Activated gamma-delta T cell treated with anti-CD3 and anti-CD28 coated beads, Interleukin-2, amount 50 U/mL, for 16 hours (primary cell): ENCODE results near the gene PCBP3.
"Not testable (repeated sequence)": the region's sequence is repeated elsewhere in the genome, so short reads cannot be mapped to it uniquely, and the experiment has no call there.

ENCODE experiments used
- DNase-seq: peaks from one replicate; pipeline ENCODE4 v3.0.0-alpha.2; 2020; ENCODE audit warnings: low read depth

The PCBP3 gene

DNA sequence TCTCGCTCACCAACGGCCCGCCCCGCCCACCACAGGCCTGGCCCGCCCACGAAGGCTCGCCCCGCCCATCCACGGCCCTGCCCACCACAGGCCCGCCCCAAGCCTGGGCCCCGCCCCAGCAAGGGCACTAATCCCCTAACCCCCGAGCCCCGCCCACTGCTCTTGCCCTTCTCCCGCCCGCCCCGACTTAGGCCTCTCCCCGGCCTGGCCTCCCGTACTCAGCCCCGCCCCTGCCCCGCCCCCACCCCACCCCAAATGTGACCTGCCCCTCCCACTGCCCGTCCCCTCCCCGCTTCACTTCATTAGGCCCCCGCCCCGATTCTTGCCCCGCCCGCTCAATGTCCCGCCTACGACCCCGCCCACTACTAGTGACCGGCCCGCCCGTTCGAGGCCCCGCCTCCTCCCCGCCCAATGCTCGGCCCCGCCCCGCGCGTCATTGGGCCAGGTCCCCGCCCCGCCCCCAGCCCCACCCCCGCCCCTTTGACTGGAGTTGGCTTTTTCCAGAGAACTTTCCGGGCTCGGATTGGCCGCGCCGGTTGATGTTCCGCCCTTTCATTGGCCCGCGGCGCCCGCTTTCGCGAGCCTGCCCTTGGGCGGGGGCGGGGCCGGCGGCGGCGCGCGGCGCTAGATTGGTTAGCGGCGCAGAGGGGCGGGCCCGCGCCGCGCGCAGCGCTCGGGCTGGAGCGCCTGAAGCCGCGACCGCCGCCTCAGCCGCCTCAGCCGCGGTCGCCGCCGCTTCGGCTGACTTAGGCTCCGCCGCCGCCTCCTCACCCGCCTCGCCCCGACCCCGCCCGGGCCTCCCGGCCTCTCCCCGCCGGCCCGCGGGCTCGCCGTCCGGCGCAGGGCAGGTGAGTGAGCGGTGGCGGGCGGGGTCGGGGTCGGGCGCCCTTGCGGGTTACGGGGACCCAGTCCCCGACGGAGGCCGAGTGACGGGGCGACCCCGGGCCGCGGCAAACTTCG lies at the start of gene PCBP3:
Gene PCBP3 (plus strand): TSS at position 705 of the 960 bp plus-strand sequence. CDS start 206,361 bp downstream, outside the sequence.
- peak; percentile 75 for DNase-seq

DNA sequence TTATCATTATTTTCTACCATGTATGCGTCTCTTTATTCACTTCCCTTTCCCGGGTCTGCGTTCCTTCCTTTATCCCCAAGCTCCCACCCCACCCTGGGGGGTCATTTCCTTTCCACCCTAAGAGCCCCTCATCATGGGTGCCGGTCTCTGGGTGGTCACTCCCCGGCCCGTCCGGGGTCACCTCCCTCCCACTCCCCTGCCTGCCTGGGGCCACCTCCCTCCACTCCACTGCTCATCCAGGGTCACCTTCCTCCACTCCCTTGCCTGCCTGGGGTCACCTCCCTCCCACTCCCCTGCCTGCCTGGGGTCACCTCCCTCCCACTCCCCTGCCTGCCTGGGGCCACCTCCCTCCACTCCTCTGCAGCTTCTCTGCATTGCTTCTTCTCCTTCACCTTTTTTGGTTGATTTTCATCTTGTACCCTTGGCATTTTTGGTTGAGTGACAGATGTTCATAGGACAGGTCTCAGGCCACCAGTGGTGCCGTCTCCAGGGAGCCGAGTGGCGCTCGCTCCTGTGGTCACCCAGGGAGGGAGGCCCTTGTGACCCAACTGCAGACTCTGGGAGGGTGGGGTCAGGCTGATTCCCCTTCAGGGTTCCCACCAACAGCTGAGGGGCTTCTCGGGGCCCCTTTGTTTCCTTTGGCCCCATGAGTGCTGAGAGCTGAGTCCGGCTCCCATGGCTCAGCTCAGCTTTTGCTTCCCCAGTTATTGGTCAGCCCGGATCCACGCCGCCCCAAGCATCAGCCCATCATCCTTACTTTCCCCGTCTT lies 48.6 kb upstream of the PCBP3 start:
- no peak for DNase-seq

DNA sequence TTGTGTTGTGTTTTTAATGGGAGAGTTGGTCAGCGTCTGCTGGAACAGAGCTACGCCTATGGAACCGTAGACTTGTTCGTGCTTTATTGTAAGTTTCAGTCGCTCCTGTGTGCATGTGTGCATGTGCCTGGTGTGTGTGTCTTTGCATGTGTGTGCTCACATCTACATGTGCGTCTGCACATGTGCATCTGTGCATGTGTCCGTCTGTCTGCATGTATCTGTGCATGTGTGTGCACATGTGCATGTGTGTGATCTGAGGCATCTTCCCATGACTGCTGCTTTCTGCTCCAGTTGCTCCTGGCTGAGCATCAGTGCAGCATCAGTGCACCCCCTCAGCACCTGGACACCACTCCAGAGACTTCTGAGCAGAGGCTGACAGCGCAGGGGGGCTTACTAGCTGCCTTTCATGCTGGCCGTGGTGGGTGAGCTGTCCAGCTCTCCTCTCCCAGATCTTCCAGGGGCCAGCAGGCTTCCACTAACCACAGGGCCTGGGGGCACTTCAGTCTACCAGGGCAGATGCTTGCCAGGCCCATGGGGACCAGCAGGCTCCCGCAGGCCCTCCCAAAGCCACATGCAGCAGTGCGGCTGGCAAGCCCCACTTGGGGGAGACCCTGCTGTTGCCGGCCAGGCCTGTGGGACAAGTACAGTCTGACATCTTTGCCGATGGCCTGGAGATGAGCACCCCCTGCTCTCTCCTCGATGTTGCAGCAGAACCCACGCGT lies 47.8 kb upstream of the PCBP3 start:
- no peak for DNase-seq

DNA sequence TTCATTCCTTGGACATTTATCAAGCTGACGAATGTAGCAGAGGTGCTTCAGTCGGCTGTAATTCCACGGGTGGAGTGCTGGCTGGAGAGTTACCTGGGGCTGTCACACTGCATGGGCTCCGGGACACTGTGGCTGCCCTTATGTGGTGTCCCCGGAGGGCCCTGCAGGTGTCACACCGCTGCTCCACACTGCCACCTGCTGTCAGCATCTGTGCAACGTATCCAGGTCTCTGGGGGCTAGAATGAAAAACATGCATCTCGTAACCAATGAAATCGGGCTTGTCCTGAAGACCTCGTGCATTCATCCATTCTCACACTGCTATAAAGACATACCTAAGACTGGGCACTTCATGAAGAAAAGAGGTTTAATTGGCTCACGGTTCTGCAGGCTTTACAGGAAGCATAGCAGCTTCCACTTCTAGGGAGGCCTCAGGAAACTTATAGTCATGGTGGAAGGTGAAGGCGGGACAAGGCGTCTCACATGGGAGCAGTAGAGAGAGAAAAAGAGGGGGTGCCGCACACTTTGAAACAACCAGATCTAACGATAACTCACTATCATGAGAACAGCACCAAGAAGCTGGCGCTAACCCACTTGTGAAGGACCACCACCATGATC lies 46.7 kb upstream of the PCBP3 start:
- DNase-seq: peak; percentile 75

DNA sequence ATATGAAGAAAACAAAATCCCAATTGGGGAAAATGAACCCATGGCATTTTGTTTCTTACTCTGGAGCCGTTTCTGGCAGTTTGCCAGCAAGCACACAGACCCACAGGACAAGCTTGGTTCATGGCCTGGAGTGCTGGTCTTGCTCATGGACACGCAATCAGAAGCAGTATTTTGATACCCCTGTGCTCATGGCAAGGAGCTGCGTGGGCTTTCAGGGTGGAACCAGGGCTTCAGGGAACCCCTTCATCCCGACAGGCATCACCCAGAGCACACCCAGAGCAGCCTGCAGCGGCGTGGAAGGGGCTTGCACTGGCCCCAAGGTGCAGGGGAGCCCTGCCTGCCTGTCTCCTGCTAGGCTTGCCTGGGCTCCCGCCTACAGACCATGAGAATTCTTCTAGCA lies 45.4 kb upstream of the PCBP3 start:
- no peak for DNase-seq

DNA sequence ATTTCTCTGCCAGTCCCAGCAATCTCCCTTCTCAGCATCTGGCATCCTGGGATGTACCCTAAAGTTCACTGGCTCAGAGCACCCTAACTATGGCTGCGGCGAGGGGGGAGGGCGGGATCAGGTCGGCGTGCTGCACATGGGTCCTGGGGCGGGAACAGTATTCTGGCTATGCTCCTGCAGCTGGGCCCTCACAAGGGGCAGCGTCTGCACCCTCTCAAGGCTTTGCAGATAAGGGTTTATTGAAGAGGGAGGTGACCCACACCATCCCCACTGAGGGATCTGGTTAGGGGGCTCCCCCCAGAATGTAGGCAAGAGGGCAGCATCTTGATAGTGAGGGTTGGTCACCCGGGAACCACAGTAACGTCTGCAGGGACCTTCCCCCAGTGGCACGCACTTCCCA lies 44.9 kb upstream of the PCBP3 start:
- DNase-seq: no peak

DNA sequence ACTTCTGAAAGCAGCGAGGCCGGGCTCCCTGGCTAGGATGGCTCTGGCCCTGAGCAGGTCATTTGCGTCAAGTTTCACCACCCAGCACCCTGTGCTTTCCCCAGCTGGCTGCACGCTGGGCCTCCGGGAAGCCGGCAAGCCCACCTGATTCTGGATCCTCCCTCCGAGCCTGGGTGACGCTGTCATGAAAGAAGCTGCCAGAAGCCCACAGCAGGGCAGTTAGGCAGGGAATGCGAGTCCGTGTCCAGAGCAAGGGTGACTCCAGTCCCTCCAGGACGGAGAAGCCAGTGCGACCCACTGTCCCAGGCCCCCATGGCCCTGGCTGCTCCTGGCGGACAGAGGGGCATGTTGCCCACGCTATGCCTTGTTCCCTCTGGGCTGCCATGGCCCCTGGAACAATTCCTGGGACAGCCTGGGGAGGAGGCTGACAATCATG lies 44.4 kb upstream of the PCBP3 start:
- DNase-seq: no peak

DNA sequence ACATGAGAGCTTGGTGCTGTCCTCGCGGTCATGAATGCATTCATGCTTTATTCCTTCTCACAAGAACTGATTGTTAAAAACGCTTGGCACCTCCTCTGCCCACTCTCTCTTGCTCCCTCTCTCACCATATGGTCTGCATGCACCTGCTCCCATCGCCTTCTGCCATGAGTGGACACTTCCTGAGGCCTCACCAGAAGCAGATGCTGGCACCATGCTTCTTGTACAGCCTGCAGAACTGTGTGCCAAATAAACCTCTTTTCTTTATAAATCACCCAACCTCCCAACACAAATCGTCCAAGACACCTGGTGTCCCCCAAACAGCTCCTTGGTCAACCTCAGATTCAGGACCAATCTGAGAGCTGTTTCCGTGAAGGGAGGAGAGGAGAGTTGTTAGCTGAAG lies 43.3 kb upstream of the PCBP3 start:
- no peak for DNase-seq

DNA sequence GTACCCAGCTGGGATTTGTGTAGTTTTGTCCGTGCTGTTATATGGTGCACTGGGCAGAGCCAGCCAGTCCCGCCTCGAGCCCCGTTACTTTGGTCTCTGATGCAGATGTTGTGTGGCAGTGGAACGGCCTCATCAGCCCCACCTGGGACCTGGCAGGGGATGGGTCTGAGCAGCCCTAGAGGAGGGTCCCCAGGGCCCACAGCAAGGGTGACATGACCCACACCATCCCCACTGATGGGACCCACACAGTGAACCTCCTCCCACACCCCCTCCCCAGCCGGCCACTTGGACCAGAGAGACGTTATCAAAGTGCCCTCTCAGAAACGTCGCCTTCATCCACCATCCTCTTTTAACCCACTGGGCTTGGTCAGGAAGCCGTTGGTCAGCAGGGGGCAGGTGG lies 42.0 kb upstream of the PCBP3 start:
- DNase-seq: no peak

DNA sequence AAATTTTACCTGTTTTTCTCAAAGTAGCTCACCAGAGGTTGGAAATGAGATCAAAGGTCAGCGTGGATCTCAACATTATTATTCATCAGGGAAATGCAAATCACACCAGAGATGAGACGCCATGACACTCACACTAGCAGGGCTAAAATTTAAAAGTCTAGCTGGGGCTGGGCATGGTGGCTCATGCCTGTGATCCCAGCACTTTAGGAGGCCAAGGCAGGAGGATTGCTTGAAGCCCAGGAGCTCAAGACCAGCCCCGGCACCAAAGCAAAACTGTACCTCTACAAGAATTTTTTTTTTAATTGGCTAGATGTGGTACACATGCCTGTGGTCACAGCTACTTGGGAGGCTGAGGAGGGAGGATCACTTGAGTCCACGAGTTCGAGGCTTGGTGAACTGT lies 41.4 kb upstream of the PCBP3 start:
- DNase-seq: no peak

DNA sequence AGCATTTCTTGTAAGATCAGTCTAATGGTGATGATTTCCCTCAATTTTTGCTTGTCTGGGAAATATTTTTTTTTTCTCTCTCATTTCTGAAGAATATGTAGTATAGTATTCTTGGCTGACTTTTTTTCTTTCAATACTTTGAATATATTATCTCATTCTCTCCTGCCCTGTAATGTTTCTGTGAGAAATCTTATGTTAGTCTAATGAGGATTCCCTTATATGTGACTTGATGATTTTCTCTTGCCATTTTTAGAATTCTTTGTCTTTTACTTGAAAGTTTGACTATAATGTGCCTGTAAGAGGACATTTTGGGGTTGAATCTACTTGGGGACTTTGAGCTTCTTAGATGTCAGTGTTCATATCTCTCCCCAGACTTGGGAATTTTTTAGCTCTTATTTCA lies 40.0 kb upstream of the PCBP3 start:
- DNase-seq: no peak

DNA sequence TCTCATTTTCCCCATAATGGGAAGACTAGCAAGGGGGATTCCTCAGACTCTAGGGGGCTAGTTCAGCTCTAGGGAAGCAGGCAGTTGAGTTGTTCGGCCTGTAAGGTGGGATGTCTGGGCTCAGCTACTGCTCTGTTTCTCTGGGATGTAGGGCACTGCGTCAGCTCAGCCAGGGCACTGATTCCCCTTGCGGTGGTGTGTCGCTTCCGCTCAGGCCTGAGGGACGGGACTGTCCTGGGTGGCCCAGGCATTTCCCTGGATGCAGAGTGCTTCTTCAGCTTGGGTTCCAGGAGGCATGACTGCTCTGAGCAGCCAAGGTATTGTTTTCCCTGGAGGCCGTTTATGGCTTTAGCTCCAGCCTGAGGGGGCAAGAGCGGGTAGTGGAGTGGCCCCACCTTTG lies 38.8 kb upstream of the PCBP3 start:
- DNase-seq: not testable (repeated sequence)

DNA sequence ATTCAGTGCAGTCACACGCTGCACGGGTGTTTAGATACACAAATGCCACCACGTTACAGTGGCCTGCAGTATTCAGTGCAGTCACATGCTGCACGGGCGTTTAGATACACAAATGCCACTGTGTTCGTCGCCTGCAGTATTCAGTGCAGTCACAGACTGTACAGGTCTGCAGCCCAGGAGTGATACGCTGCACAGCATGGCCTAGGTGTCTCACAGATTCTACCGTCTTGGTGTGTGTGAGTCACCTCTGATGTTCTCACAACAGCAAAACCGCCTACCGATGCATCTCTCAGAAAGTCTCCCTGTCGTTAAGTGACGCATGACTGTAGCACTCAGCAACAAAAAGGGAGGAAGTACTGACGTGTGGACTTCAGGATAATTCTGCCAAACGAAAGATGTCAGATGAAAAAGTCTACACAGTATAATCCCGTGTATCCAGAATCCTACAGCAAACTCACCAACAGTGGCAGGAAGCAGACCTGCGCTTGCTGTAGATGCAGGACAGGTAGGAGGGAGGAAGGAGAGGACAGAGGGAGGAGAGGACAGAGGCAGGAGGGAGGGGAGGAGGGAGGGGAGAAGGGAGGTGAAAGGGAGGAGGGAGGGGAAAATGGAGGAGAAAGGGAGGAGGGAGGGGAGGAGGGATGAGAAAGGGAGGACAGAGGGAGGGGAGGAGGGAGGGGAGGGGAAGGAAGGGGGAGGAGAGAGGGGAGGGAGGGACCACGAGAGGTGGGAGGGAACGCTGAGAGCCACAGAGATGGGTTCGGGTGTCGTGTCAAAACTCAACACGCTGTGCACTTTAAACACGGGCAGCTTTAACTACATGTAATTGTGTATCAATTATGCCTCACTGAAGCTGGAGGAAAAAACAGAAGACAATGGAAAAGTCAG lies 36.3 kb upstream of the PCBP3 start:
- DNase-seq: no peak

DNA sequence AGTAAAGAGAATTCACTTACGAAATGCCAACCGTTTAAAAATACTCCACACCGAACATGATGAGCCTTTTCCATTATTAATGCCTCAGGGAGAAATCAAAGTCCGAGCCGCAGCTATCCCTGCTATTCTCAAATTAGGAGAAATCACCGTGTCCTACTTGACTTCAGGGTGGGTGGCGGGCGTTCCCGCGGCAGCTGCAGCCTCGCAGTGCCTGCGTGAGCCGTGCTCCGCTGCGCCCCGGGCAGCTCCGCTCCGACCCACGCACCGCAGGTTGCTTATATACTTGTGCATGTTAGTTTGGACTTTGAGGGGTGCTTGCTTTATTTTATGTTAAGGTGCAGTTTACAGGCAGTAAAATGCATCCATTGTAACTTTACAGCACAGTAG lies 35.6 kb upstream of the PCBP3 start:
- DNase-seq: no peak

DNA sequence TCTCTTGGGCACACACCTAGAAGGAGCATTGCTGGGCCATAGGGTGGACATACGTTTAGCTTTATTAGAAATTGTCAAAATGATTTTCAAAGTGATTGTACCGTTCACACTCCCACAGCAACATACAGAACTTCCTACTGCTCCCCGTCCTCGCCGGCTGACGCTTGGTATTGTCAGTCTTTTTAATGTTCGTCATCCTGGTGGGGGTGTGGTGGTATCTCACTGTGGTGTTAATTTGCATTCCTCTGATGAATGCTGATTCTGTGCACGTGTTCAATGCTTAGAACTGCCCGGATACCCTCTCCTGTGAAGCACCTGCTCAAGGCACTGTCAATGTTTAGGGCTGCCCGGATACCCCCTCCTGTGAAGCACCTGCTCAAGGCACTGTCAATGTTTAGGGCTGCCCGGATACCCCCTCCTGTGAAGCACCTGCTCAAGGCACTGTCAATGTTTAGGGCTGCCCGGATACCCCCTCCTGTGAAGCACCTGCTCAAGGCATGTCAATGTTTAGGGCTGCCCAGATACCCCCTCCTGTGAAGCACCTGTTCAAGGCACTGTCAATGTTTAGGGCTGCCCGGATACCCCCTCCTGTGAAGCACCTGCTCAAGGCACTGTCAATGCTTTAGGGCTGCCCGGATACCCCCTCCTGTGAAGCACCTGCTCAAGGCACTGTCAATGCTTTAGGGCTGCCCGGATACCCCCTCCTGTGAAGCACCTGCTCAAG lies 34.6 kb upstream of the PCBP3 start:
- not testable (repeated sequence) for DNase-seq

DNA sequence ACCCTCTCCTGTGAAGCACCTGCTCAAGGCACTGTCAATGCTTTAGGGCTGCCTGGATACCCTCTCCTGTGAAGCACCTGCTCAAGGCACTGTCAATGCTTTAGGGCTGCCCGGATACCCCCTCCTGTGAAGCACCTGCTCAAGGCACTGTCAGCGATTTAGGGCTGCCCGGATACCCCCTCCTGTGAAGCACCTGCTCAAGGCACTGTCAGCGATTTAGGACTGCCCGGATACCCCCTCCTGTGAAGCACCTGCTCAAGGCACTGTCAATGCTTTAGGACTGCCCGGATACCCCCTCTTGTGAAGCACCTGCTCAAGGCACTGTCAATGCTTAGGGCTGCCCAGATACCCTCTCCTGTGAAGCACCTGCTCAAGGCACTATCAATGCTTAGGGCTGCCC lies 33.9 kb upstream of the PCBP3 start:
- DNase-seq: not testable (repeated sequence)

DNA sequence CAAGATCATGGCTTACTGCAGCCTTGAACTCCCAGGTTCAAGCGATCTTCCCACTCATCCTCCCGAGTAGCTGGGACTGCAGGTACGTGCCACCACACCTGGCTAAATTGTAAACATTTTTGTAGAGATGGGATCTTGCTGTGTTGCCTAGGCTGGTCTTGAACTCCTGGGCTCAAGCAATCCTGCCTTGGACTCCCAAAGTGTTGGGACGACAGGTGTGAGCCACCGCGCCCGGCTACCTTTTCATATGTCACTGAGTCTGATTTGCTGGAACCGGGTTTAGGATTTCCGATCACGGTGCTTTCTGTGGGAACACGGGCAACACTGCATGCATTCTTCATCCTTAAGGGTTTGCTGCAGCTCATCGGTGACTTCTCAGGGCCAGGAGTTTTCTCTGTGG lies 32.2 kb upstream of the PCBP3 start:
- no peak for DNase-seq

DNA sequence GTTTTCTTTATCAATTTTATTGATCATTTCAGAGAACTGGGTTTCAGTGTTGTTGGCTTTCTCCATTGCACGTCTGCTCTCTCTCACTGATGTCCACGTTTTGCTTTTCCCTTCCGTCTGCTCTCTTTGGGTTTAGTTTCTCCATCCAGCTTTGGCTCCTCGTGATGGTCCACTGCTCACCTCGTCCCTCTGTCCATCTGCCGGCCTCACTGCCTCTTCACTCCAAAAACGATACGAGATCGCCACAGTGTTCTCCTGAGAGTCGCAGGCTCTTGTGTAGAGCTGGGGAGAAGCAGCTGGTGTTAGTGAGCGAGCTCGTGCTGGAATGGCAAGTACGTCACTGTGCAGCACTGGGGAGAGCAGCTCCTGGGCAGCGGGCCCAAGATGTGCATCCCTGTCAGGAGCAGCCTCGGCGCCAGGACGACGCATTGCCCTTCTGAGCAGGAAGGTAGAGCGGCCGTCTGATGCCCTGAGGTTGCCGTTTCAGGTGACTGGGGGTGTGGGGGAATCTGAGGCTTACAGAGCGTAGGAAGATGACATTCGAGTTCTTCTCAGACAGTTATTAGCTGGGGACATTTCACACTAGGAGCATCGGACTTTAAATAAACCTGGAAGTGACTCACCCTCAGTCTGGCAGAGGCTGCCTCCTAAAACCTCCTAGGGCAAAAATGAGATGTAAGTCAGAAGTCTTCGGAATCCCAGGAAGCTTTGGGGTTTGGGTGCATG lies 31.4 kb upstream of the PCBP3 start:
- DNase-seq: no peak

DNA sequence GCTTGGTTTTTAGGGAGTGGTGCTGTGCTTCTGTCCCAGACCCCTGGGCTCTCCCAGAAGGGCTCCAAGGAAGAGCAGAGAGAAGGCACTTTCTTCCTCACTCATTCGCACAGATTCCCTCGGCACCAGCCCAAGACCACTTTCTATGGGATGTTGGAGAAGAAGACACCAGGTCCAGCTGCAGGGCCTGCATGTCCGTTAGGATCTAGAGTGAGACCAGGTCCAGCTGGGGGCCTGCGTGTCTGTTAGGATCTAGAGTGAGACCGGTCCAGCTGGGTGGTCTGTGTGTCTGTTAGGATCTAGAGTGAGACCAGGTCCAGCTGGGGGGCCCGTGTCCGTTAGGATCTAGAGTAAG lies 30.9 kb upstream of the PCBP3 start:
- not testable (repeated sequence) for DNase-seq

DNA sequence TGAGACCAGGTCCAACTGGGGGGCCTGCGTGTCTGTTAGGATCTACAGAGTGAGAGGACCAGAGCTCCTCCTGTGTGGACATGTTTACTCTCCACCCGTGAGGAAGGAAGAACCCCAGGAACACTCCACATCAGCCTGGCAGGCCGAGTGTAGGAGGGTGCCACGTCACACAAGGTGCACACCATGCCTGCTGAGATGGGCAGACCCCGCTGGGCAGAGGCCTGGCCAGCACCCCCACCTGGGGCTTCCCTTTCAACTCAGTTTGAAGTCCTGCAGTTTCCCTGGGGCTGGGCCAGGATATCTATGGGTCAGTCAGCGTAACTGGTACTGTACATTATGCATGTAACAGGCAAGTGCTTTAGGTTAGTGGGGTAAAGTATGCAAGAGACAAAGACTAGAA lies 30.1 kb upstream of the PCBP3 start:
- DNase-seq: no peak
